Fibroblast of lung (primary cell): Measurements from ENCODE around the gene PRPF6. TPM values are rescaled to one million over a fixed set of nuclear protein-coding genes. Genes with fewer than 3 reads are reported as not detected.

Source experiments
- DNase-seq, 2 donors: peaks; one replicate each; pipeline versions ENCODE4 v3.0.0 to v3.0.0-alpha.2; 2010; ENCODE audit warnings: low read depth in 2 of 2
- H2AFZ ChIP-seq: 2 replicates; pipeline ENCODE4 v1.5.1; 2012; ENCODE audit warnings: low read length, control low read depth, inconsistent platforms
- H3K27ac ChIP-seq: 2 replicates; pipeline ENCODE4 v1.5.1; 2011; ENCODE audit warnings: low read length, control low read depth; ENCODE audit not compliant: insufficient read depth
- H3K27me3 ChIP-seq: 2 replicates; pipeline ENCODE4 v1.5.1; 2011; ENCODE audit warnings: mild to moderate bottlenecking, low read length; ENCODE audit not compliant: control insufficient read depth, insufficient read depth
- H3K36me3 ChIP-seq: 2 replicates; pipeline ENCODE4 v1.5.1; 2011; ENCODE audit warnings: low read length; ENCODE audit not compliant: control insufficient read depth, insufficient read depth
- H3K4me1 ChIP-seq: 2 replicates; pipeline ENCODE4 v1.5.1; 2011; ENCODE audit warnings: low read length; ENCODE audit not compliant: control insufficient read depth, insufficient read depth; ENCODE audit errors: extremely low read depth
- H3K4me2 ChIP-seq: 2 replicates; pipeline ENCODE4 v1.5.1; 2011; ENCODE audit warnings: low read length, control low read depth; ENCODE audit not compliant: insufficient read depth; ENCODE audit errors: extremely low read depth
- H3K4me3 ChIP-seq, 4 experiments: fragments of 200-600 bp in 1 of 4; sonication (generic) in 1 of 4; replicated peaks in 1 of 4; 2 replicates each; pipeline ENCODE4 v1.5.1; 2011 to 2016; ENCODE audit warnings: low read length in 4 of 4, low read depth in 3 of 4, mild to moderate bottlenecking in 3 of 4, control low read depth in 2 of 4, inconsistent platforms in 1 of 4, mixed read lengths in 1 of 4; ENCODE audit not compliant: insufficient read depth in 1 of 4; ENCODE audit errors: control extremely low read depth in 1 of 4
- H3K79me2 ChIP-seq: 2 replicates; pipeline ENCODE4 v1.5.1; 2012; ENCODE audit warnings: mild to moderate bottlenecking, low read length, inconsistent platforms; ENCODE audit not compliant: control insufficient read depth, insufficient read depth
- H3K9ac ChIP-seq: 2 replicates; pipeline ENCODE4 v1.5.1; 2011; ENCODE audit warnings: mild to moderate bottlenecking, low read length, control low read depth; ENCODE audit not compliant: insufficient read depth
- H3K9me3 ChIP-seq: 2 replicates; pipeline ENCODE4 v1.5.1; 2012; ENCODE audit warnings: low read depth, low read length; ENCODE audit not compliant: control insufficient read depth, insufficient read depth
- H4K20me1 ChIP-seq: 2 replicates; pipeline ENCODE4 v1.5.1; 2011; ENCODE audit warnings: low read length; ENCODE audit not compliant: control insufficient read depth, insufficient read depth; ENCODE audit errors: extremely low read depth
- EZH2 ChIP-seq: IDR thresholded peaks from 2 replicates; pipeline ENCODE4 v1.5.1; 2012; ENCODE audit warnings: low read length, control low read depth, mild to moderate bottlenecking; ENCODE audit errors: missing control alignments
- polyA plus RNA-seq, 2 donors: library from polyadenylated mRNA; depleted of rRNA in 1 of 2; stranded (reverse) in 1 of 2; unstranded in 1 of 2; fragments of >200 nt; gene quantifications; 2 replicates each; pipeline ENCODE4 v1.2.1, GENCODE V29; 2011 to 2012; ENCODE audit warnings: missing spikeins in 1 of 2
- total RNA-seq: library from RNA; depleted of rRNA; stranded (reverse); fragments of >200 nt; gene quantifications from 2 replicates; pipeline ENCODE4 v1.2.1, GENCODE V29; 2014
- TF ChIP-seq, protein P1 (sequence below), 2 donors: IDR thresholded peaks in 1 of 2; conservative IDR thresholded peaks in 1 of 2; 1 replicate in 1 of 2; 2 replicates in 1 of 2; pipeline ENCODE4 v1.5.1; 2011 to 2012; ENCODE audit warnings: low read length in 2 of 2, control low read depth in 1 of 2, inconsistent platforms in 1 of 2, low read depth in 1 of 2, mild to moderate bottlenecking in 1 of 2

PRPF6 gene
- total and polyA plus RNA-seq, 2 donors (not counting 1 experiment from before 2014, with no cell fraction given): 28.2 to 52.0 TPM

DNA sequence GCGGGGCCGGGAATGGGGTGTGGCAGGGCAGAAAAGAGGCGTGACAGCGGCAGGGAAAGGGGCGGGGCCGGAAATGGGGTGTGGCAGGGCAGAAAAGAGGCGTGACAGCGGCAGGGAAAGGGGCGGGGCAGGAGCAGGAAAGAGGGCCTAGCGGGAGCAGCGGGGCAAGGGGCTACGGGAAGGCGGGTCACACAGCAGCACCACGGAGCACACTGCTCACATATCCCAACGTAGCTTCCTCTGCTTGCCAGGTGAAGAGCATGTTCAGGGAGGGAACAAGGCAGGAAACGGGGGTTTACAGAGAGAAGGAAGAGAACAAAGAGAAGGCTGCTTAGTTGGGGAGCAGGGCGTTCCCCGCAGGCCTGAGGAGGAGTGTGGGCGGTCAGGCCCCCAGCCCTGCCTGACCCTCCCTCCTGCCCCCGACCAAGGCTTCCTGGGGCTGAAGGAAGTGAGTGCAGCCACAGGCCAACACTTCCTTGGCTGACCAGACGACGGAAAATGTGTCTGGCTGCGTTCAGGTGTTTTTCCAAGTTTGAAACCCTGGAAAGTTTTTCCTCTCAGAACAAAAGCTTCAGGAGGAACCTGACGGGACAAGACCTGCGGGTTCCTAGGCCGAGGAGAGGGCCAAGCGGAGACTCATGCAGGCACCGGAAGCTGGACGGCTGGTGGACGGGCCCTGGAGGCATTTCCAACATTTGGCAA, 38.5 kb upstream of the PRPF6 start:
- no peaks in the 10 kb centered on the region for H3K9me3 ChIP-seq
- H4K20me1 ChIP-seq: no peaks in the 10 kb centered on the region
- no peak overlapping the region for H3K27ac ChIP-seq
- no peak overlapping the region for H3K4me3 ChIP-seq
- no peak overlapping the region for H2AFZ ChIP-seq
- peaks cover 15% of the 10 kb centered on the region for H3K79me2 ChIP-seq
- no peaks in the 10 kb centered on the region for H3K4me1 ChIP-seq
- H3K36me3 ChIP-seq: peaks cover 40% of the 10 kb centered on the region
- no peaks in the 10 kb centered on the region for H3K27me3 ChIP-seq
- no peak overlapping the region for H3K4me2 ChIP-seq
- TF ChIP-seq EZH2: no peak
- TF ChIP-seq, protein P1, sequence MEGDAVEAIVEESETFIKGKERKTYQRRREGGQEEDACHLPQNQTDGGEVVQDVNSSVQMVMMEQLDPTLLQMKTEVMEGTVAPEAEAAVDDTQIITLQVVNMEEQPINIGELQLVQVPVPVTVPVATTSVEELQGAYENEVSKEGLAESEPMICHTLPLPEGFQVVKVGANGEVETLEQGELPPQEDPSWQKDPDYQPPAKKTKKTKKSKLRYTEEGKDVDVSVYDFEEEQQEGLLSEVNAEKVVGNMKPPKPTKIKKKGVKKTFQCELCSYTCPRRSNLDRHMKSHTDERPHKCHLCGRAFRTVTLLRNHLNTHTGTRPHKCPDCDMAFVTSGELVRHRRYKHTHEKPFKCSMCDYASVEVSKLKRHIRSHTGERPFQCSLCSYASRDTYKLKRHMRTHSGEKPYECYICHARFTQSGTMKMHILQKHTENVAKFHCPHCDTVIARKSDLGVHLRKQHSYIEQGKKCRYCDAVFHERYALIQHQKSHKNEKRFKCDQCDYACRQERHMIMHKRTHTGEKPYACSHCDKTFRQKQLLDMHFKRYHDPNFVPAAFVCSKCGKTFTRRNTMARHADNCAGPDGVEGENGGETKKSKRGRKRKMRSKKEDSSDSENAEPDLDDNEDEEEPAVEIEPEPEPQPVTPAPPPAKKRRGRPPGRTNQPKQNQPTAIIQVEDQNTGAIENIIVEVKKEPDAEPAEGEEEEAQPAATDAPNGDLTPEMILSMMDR (conservative IDR thresholded peaks at IDR 0.05 in 1 of 2, IDR thresholded peaks at IDR 0.05 in 1 of 2; ENCODE audit: low read depth in 1 of 2, low read length in 2 of 2): no peak
- no peak overlapping the region for H3K9ac ChIP-seq
- DNase-seq: peak; percentile 27 to 37

DNA sequence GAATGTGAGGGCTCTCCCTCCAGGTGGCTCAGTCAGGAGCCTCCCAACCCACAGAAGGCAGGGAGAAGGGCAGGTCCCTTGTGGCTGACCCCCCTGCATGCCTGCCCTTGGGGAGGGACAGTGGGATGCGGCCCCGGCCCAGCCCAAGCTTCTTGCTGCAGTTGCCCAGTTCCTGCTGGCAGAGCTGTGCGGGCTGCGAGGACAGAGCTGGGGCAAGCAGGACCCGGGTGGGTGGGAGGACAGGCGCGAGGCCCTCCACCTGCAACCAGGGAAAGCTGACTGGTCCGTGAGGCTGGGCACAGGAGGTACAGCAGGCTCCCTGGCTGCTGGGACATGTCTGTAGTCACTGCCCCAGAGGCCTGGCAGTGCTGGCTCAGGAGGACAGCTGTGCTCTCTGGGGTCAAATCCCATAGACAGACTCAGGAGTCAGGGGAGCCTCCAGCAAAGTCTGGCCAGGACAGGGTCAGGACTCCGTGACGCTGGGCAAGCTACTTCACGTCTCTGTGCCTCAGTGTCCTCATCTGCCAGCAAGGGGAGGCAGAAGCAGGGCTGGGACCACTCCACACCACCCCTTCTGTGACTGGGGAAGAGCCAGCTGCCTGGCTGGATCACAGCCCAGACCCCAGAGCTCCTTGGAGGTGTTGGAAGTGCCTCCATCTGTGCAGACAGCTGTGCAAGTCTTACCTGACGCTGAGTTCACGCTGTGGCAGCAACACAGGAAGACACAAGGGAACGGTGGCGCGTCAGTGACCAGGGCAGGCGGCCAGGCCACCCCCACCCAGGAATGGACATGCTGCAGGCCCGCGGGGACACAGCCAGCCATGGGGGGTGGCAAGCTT, 37.7 kb upstream of the PRPF6 start:
- Histone ChIP-seq H3K27me3 (no peaks in the 10 kb centered on the region), H3K36me3 (peaks cover 41% of the 10 kb centered on the region), H3K9me3 (no peaks in the 10 kb centered on the region), H4K20me1 (no peaks in the 10 kb centered on the region), H3K27ac (no peak overlapping the region), H3K79me2 (peaks cover 22% of the 10 kb centered on the region), H3K4me1 (no peaks in the 10 kb centered on the region), H3K4me2 (no peak overlapping the region), H2AFZ (no peak overlapping the region), H3K9ac (no peak overlapping the region), H3K4me3 (no peak overlapping the region)
- TF ChIP-seq EZH2: no peak
- TF ChIP-seq, protein P1 (conservative IDR thresholded peaks at IDR 0.05 in 1 of 2, IDR thresholded peaks at IDR 0.05 in 1 of 2; ENCODE audit: low read depth in 1 of 2, low read length in 2 of 2): no peak
- DNase-seq: no peak

DNA sequence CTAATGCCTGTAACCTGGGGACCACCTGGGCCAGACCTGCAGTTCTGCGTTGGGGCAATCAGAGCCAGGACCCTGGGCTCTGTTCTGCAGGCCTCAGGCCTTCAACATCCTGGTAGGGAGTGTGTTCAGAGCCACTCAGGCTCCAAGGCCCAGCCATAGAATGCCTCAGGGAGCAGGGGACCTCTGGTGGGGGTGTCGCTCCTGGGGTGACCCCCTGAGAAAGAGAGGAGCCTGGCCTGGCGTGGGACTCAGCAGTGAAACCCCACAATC, 37.2 kb upstream of the PRPF6 start:
- H3K79me2 ChIP-seq: peaks cover 26% of the 10 kb centered on the region
- no peak overlapping the region for H3K9ac ChIP-seq
- no peak overlapping the region for H3K27ac ChIP-seq
- H2AFZ ChIP-seq: no peak overlapping the region
- no peaks in the 10 kb centered on the region for H4K20me1 ChIP-seq
- H3K36me3 ChIP-seq: peaks cover 41% of the 10 kb centered on the region
- H3K4me2 ChIP-seq: no peak overlapping the region
- DNase-seq: no peak
- H3K27me3 ChIP-seq: no peaks in the 10 kb centered on the region
- no peak overlapping the region for H3K4me3 ChIP-seq
- H3K9me3 ChIP-seq: no peaks in the 10 kb centered on the region
- peaks cover 2% of the 10 kb centered on the region for H3K4me1 ChIP-seq
- TF ChIP-seq EZH2: no peak
- TF ChIP-seq, protein P1 (conservative IDR thresholded peaks at IDR 0.05 in 1 of 2, IDR thresholded peaks at IDR 0.05 in 1 of 2; ENCODE audit: low read depth in 1 of 2, low read length in 2 of 2): no peak
